Fibroblast of skin of abdomen (primary cell): Measurements from ENCODE around the gene LLGL1. TPM values are rescaled to one million over a fixed set of nuclear protein-coding genes. Genes with fewer than 3 reads are reported as not detected.
A peak's percentile ranks its signal among the peaks of the same experiment; 100 is the strongest.

ENCODE experiments used
- DNase-seq: peaks from one replicate; pipeline ENCODE4 v3.0.0-alpha.2; 2013
- polyA plus RNA-seq, 2 experiments: library from polyadenylated mRNA; unstranded; fragments of 120-200 nt; gene quantifications; one replicate each; pipeline ENCODE4 v1.2.1, GENCODE V29; 2013; ENCODE audit not compliant: insufficient read length in 2 of 2

The LLGL1 gene
- polyA plus RNA-seq (2013, experiment 1 of 2; ENCODE audit: insufficient read length) = 35.5 TPM
- polyA plus RNA-seq (2013, experiment 2 of 2; ENCODE audit: insufficient read length) = 37.2 TPM

GRCh38 chr17:18225121-18225641, at the start of gene LLGL1:
Gene LLGL1, plus strand, starts transcription at chr17:18225635. Its CDS starts 48 bp downstream, at chr17:18225683.
- DNase-seq = peak; percentile 96

GRCh38 chr17:18176176-18176575, 49.3 kb upstream of the LLGL1 start:
- no peak for DNase-seq

- no peak for DNase-seq
Observed at GRCh38 chr17:18177133-18177532, 48.3 kb upstream of the LLGL1 start.

- DNase-seq = no peak
Observed at GRCh38 chr17:18177722-18178121, 47.7 kb upstream of the LLGL1 start.

- DNase-seq = no peak
Observed at GRCh38 chr17:18179196-18179595, 46.2 kb upstream of the LLGL1 start.

GRCh38 chr17:18179804-18180203, 45.6 kb upstream of the LLGL1 start:
- no peak for DNase-seq

- DNase-seq = no peak
Observed at GRCh38 chr17:18181358-18181757, 44.1 kb upstream of the LLGL1 start.

- no peak for DNase-seq
Observed at GRCh38 chr17:18182110-18182977, 43.1 kb upstream of the LLGL1 start.

- DNase-seq = peak; percentile 89
Observed at GRCh38 chr17:18182978-18183333, 42.5 kb upstream of the LLGL1 start.

GRCh38 chr17:18183334-18184142, 41.9 kb upstream of the LLGL1 start, which contains the start of gene ALKBH5:
Gene ALKBH5, plus strand, starts transcription at chr17:18183828. Its CDS starts 416 bp downstream, at chr17:18184244.
- peak; percentile 100 for DNase-seq

- peak; percentile 32 for DNase-seq
Observed at GRCh38 chr17:18184143-18185031, 41.0 kb upstream of the LLGL1 start.

GRCh38 chr17:18185391-18185790, 40.0 kb upstream of the LLGL1 start:
- peak; percentile 22 for DNase-seq

GRCh38 chr17:18185832-18186626, 39.4 kb upstream of the LLGL1 start:
- peak; percentile 3 for DNase-seq

- peak; percentile 48 for DNase-seq
Observed at GRCh38 chr17:18186627-18186982, 38.8 kb upstream of the LLGL1 start.

GRCh38 chr17:18187226-18187625, 38.2 kb upstream of the LLGL1 start:
- peak; percentile 3 for DNase-seq

- DNase-seq = peak; percentile 28
Observed at GRCh38 chr17:18187821-18188761, 37.3 kb upstream of the LLGL1 start.

GRCh38 chr17:18190628-18191235, 34.7 kb upstream of the LLGL1 start:
- DNase-seq = no peak

- peak; percentile 5 for DNase-seq
Observed at GRCh38 chr17:18191236-18191667, 34.2 kb upstream of the LLGL1 start.

- DNase-seq = no peak
Observed at GRCh38 chr17:18191967-18192366, 33.5 kb upstream of the LLGL1 start.

GRCh38 chr17:18194394-18194793, 31.0 kb upstream of the LLGL1 start:
- no peak for DNase-seq
